ENCODE results near the gene CPNE7. TPM values are rescaled to one million over a fixed set of nuclear protein-coding genes. Genes with fewer than 3 reads are reported as not detected.

The CPNE7 gene
- total and polyA plus RNA-seq, 5 donors from 2014 or later = 0.11 to 0.81 (median 0.59) TPM; not detected in 1

GRCh38 chr16:89589241-89589926, 13.8 kb downstream of the CPNE7 start:
- Mint-ChIP-seq H3K36me3 (no peaks in the 10 kb centered on the region), H3K4me1 (peaks cover 1 to 13% (median 7%) of the 10 kb centered on the region in 4 donors), H3K27ac (no peak overlapping the region), H3K27me3 (no peaks in the 10 kb centered on the region), H3K9me3 (no peaks in the 10 kb centered on the region), H3K4me3 (no peak overlapping the region)
- Histone ChIP-seq H3K4me1 (ENCODE audit: control insufficient read depth, insufficient read depth, low read length, poor library complexity, severe bottlenecking) (peaks cover 13% of the 10 kb centered on the region), H3K4me3 (ENCODE audit: low read depth, low read length) (no peak overlapping the region), H3K27me3 (ENCODE audit: control insufficient read depth, insufficient read depth, low read length) (no peaks in the 10 kb centered on the region), H3K27ac (ENCODE audit: insufficient read depth, low read length, poor library complexity, severe bottlenecking) (no peak overlapping the region), H3K9me3 (ENCODE audit: control insufficient read depth in 2 of 2, low read length in 2 of 2) (no peaks in the 10 kb centered on the region), H3K36me3 (ENCODE audit: control insufficient read depth, insufficient read depth, low read length) (no peaks in the 10 kb centered on the region)
- ATAC-seq (ENCODE audit: low read depth in 2 of 2) (no peak), DNase-seq (no peak)

GRCh38 chr16:89593841-89594240, 18.3 kb downstream of the CPNE7 start:
- DNase-seq (peak in 2 of 3 donors; percentile 61 to 71), ATAC-seq (ENCODE audit: low read depth in 2 of 2) (peak; percentile 70 to 86)
- Mint-ChIP-seq H3K36me3 (no peaks in the 10 kb centered on the region), H3K27ac (peak overlapping the region in 1 of 3 donors; percentile 83), H3K27me3 (no peaks in the 10 kb centered on the region), H3K4me3 (peak overlapping the region in 3 of 4 donors; percentile 35 to 65 (median 44)), H3K4me1 (peaks cover 1 to 10% (median 7%) of the 10 kb centered on the region in 4 donors), H3K9me3 (no peaks in the 10 kb centered on the region)
- Histone ChIP-seq H3K4me1 (ENCODE audit: control insufficient read depth, insufficient read depth, low read length, poor library complexity, severe bottlenecking) (peaks cover 13% of the 10 kb centered on the region), H3K4me3 (ENCODE audit: low read depth, low read length) (peak overlapping the region; percentile 50), H3K27me3 (ENCODE audit: control insufficient read depth, insufficient read depth, low read length) (no peaks in the 10 kb centered on the region), H3K36me3 (ENCODE audit: control insufficient read depth, insufficient read depth, low read length) (no peaks in the 10 kb centered on the region), H3K27ac (ENCODE audit: insufficient read depth, low read length, poor library complexity, severe bottlenecking) (no peak overlapping the region), H3K9me3 (ENCODE audit: control insufficient read depth in 2 of 2, low read length in 2 of 2) (no peaks in the 10 kb centered on the region)

- ATAC-seq (ENCODE audit: low read depth in 2 of 2) (no peak), DNase-seq (no peak)
- Mint-ChIP-seq H3K4me1 (peaks cover 1 to 10% (median 7%) of the 10 kb centered on the region in 4 donors), H3K4me3 (no peak overlapping the region), H3K36me3 (no peaks in the 10 kb centered on the region), H3K27me3 (no peaks in the 10 kb centered on the region), H3K9me3 (no peaks in the 10 kb centered on the region), H3K27ac (no peak overlapping the region)
- Histone ChIP-seq H3K27me3 (ENCODE audit: control insufficient read depth, insufficient read depth, low read length) (no peaks in the 10 kb centered on the region), H3K9me3 (ENCODE audit: control insufficient read depth in 2 of 2, low read length in 2 of 2) (no peaks in the 10 kb centered on the region), H3K4me3 (ENCODE audit: low read depth, low read length) (no peak overlapping the region), H3K27ac (ENCODE audit: insufficient read depth, low read length, poor library complexity, severe bottlenecking) (no peak overlapping the region), H3K36me3 (ENCODE audit: control insufficient read depth, insufficient read depth, low read length) (no peaks in the 10 kb centered on the region), H3K4me1 (ENCODE audit: control insufficient read depth, insufficient read depth, low read length, poor library complexity, severe bottlenecking) (peaks cover 13% of the 10 kb centered on the region)
Measured at GRCh38 chr16:89595330-89596060, 19.9 kb downstream of the CPNE7 start.

GRCh38 chr16:89596061-89596689, 20.6 kb downstream of the CPNE7 start:
- H3K27ac ChIP-seq (ENCODE audit: insufficient read depth, low read length, poor library complexity, severe bottlenecking) = no peak overlapping the region
- peaks cover 13% of the 10 kb centered on the region for H3K4me1 ChIP-seq (ENCODE audit: control insufficient read depth, insufficient read depth, low read length, poor library complexity, severe bottlenecking)
- H3K4me3 ChIP-seq (ENCODE audit: low read depth, low read length) = no peak overlapping the region
- H3K27me3 Mint-ChIP-seq = no peaks in the 10 kb centered on the region
- DNase-seq (no peak), ATAC-seq (ENCODE audit: low read depth in 2 of 2) (no peak)
- H3K36me3 ChIP-seq (ENCODE audit: control insufficient read depth, insufficient read depth, low read length) = no peaks in the 10 kb centered on the region
- H3K27me3 ChIP-seq (ENCODE audit: control insufficient read depth, insufficient read depth, low read length) = no peaks in the 10 kb centered on the region
- H3K27ac Mint-ChIP-seq = no peak overlapping the region
- H3K36me3 Mint-ChIP-seq = no peaks in the 10 kb centered on the region
- no peaks in the 10 kb centered on the region for H3K9me3 Mint-ChIP-seq
- H3K4me1 Mint-ChIP-seq = peaks cover 1 to 10% (median 7%) of the 10 kb centered on the region in 4 donors
- H3K4me3 Mint-ChIP-seq = no peak overlapping the region
- H3K9me3 ChIP-seq (ENCODE audit: control insufficient read depth in 2 of 2, low read length in 2 of 2) = no peaks in the 10 kb centered on the region

- Mint-ChIP-seq H3K27me3 (peaks cover under 1% of the 10 kb centered on the region), H3K27ac (no peak overlapping the region), H3K4me3 (no peak overlapping the region), H3K9me3 (no peaks in the 10 kb centered on the region), H3K4me1 (peaks cover 1 to 12% (median 7%) of the 10 kb centered on the region in 4 donors), H3K36me3 (no peaks in the 10 kb centered on the region)
- Histone ChIP-seq H3K9me3 (ENCODE audit: control insufficient read depth in 2 of 2, low read length in 2 of 2) (no peaks in the 10 kb centered on the region), H3K4me1 (ENCODE audit: control insufficient read depth, insufficient read depth, low read length, poor library complexity, severe bottlenecking) (peaks cover 16% of the 10 kb centered on the region), H3K36me3 (ENCODE audit: control insufficient read depth, insufficient read depth, low read length) (no peaks in the 10 kb centered on the region), H3K27ac (ENCODE audit: insufficient read depth, low read length, poor library complexity, severe bottlenecking) (no peak overlapping the region), H3K27me3 (ENCODE audit: control insufficient read depth, insufficient read depth, low read length) (no peaks in the 10 kb centered on the region), H3K4me3 (ENCODE audit: low read depth, low read length) (no peak overlapping the region)
- no peak for ATAC-seq (ENCODE audit: low read depth in 2 of 2)
- no peak for DNase-seq
Measured at GRCh38 chr16:89596957-89597649, 21.5 kb downstream of the CPNE7 start.

GRCh38 chr16:89598199-89598598, 22.6 kb downstream of the CPNE7 start:
- peaks cover 4 to 23% (median 10%) of the 10 kb centered on the region in 4 donors for H3K4me1 Mint-ChIP-seq
- no peaks in the 10 kb centered on the region for H3K27me3 ChIP-seq (ENCODE audit: control insufficient read depth, insufficient read depth, low read length)
- H3K4me3 ChIP-seq (ENCODE audit: low read depth, low read length) = no peak overlapping the region
- H3K36me3 ChIP-seq (ENCODE audit: control insufficient read depth, insufficient read depth, low read length) = no peaks in the 10 kb centered on the region
- DNase-seq = no peak
- no peak overlapping the region for H3K27ac ChIP-seq (ENCODE audit: insufficient read depth, low read length, poor library complexity, severe bottlenecking)
- ATAC-seq (ENCODE audit: low read depth in 2 of 2) = no peak
- peaks cover 25% of the 10 kb centered on the region for H3K4me1 ChIP-seq (ENCODE audit: control insufficient read depth, insufficient read depth, low read length, poor library complexity, severe bottlenecking)
- no peak overlapping the region for H3K27ac Mint-ChIP-seq
- H3K9me3 ChIP-seq (ENCODE audit: control insufficient read depth in 2 of 2, low read length in 2 of 2) = no peaks in the 10 kb centered on the region
- peaks cover 8% of the 10 kb centered on the region for H3K27me3 Mint-ChIP-seq
- H3K36me3 Mint-ChIP-seq = no peaks in the 10 kb centered on the region
- no peaks in the 10 kb centered on the region for H3K9me3 Mint-ChIP-seq
- H3K4me3 Mint-ChIP-seq = no peak overlapping the region

- no peaks in the 10 kb centered on the region for H3K27me3 ChIP-seq (ENCODE audit: control insufficient read depth, insufficient read depth, low read length)
- Mint-ChIP-seq H3K27me3 (peaks cover 8% of the 10 kb centered on the region), H3K4me1 (peaks cover 0 to 12% (median 4%) of the 10 kb centered on the region in 4 donors), H3K36me3 (no peaks in the 10 kb centered on the region), H3K27ac (peak overlapping the region in 2 of 3 donors; percentile 51 to 58), H3K9me3 (no peaks in the 10 kb centered on the region), H3K4me3 (no peak overlapping the region)
- H3K9me3 ChIP-seq (ENCODE audit: control insufficient read depth in 2 of 2, low read length in 2 of 2) = no peaks in the 10 kb centered on the region
- peaks cover 13% of the 10 kb centered on the region for H3K4me1 ChIP-seq (ENCODE audit: control insufficient read depth, insufficient read depth, low read length, poor library complexity, severe bottlenecking)
- H3K27ac ChIP-seq (ENCODE audit: insufficient read depth, low read length, poor library complexity, severe bottlenecking) = no peak overlapping the region
- no peak overlapping the region for H3K4me3 ChIP-seq (ENCODE audit: low read depth, low read length)
- ATAC-seq (ENCODE audit: low read depth in 2 of 2) (peak in 1 of 2 donors; percentile 16), DNase-seq (peak in 1 of 3 donors; percentile 32)
- no peaks in the 10 kb centered on the region for H3K36me3 ChIP-seq (ENCODE audit: control insufficient read depth, insufficient read depth, low read length)
Measured at GRCh38 chr16:89599451-89599858, 23.9 kb downstream of the CPNE7 start.

Data from CD4-positive, CD25-positive, alpha-beta regulatory T cell (primary cell).